WTC11 (cell line): Measurements from ENCODE around the gene ATAD2B.

Experiments
- FOXP1 ChIP-seq: sonication (generic); formaldehyde crosslinking; IDR thresholded peaks from 2 replicates; pipeline ENCODE4 v1.8.0; 2022; ENCODE audit warnings: missing genetic modification reagents, mild to moderate bottlenecking, moderate library complexity, borderline replicate concordance
- STAT6 ChIP-seq: sonication (generic); formaldehyde crosslinking; conservative IDR thresholded peaks from 2 replicates; pipeline ENCODE4 v1.8.1; 2023; ENCODE audit warnings: mild to moderate bottlenecking, low read depth, missing genetic modification reagents, moderate library complexity
- ZNF263 ChIP-seq: sonication (generic); formaldehyde crosslinking; IDR thresholded peaks from 2 replicates; pipeline ENCODE4 v1.8.1; 2022; ENCODE audit warnings: low read depth, mild to moderate bottlenecking, moderate library complexity, missing genetic modification reagents
- ZNF317 ChIP-seq: sonication (generic); formaldehyde crosslinking; IDR thresholded peaks from 2 replicates; pipeline ENCODE4 v1.8.1; 2023; ENCODE audit warnings: low read depth, mild to moderate bottlenecking, moderate library complexity, missing genetic modification reagents, borderline replicate concordance
- TF ChIP-seq, protein P1 (sequence below): fragments of 200-600 bp; IDR thresholded peaks from 2 replicates; pipeline ENCODE4 v1.8.0; 2022; ENCODE audit warnings: antibody characterized with exemption
- TF ChIP-seq, protein P2 (sequence below): sonication (generic); formaldehyde crosslinking; IDR thresholded peaks from 2 replicates; pipeline ENCODE4 v1.8.0; 2022; ENCODE audit warnings: mild to moderate bottlenecking, missing genetic modification reagents

GRCh38 chr2:23941644-23942043 lies 14.7 kb upstream of the ATAD2B start:
- TF ChIP-seq, protein P1, sequence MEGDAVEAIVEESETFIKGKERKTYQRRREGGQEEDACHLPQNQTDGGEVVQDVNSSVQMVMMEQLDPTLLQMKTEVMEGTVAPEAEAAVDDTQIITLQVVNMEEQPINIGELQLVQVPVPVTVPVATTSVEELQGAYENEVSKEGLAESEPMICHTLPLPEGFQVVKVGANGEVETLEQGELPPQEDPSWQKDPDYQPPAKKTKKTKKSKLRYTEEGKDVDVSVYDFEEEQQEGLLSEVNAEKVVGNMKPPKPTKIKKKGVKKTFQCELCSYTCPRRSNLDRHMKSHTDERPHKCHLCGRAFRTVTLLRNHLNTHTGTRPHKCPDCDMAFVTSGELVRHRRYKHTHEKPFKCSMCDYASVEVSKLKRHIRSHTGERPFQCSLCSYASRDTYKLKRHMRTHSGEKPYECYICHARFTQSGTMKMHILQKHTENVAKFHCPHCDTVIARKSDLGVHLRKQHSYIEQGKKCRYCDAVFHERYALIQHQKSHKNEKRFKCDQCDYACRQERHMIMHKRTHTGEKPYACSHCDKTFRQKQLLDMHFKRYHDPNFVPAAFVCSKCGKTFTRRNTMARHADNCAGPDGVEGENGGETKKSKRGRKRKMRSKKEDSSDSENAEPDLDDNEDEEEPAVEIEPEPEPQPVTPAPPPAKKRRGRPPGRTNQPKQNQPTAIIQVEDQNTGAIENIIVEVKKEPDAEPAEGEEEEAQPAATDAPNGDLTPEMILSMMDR: no peak
- no peak for TF ChIP-seq ZNF263 (CRISPR knock-in tag)
- no peak for TF ChIP-seq ZNF317 (CRISPR knock-in tag)
- TF ChIP-seq, protein P2, sequence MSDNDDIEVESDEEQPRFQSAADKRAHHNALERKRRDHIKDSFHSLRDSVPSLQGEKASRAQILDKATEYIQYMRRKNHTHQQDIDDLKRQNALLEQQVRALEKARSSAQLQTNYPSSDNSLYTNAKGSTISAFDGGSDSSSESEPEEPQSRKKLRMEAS (CRISPR knock-in tag): no peak
- no peak for TF ChIP-seq FOXP1 (CRISPR knock-in tag)
- TF ChIP-seq STAT6 (CRISPR knock-in tag): no peak
